Skeletal muscle satellite cell (primary cell): ENCODE data around the gene LHFPL6.
"Not testable (repeated sequence)": the region's sequence is repeated elsewhere in the genome, so short reads cannot be mapped to it uniquely, and the experiment has no call there.

Source experiments
- H3K27me3 ChIP-seq: 2 replicates; pipeline ENCODE4 v1.7.0; 2013; ENCODE audit warnings: low read length; ENCODE audit not compliant: control insufficient read depth, insufficient read depth
- H3K36me3 ChIP-seq: 2 replicates; pipeline ENCODE4 v1.7.0; 2013; ENCODE audit warnings: mild to moderate bottlenecking, control low read depth, low read length; ENCODE audit not compliant: insufficient read depth
- H3K4me1 ChIP-seq: 2 replicates; pipeline ENCODE4 v1.7.0; 2013; ENCODE audit warnings: low read length; ENCODE audit not compliant: control insufficient read depth, insufficient read depth
- H3K4me2 ChIP-seq: 2 replicates; pipeline ENCODE4 v1.7.0; 2013; ENCODE audit warnings: mild to moderate bottlenecking, low read length
- H3K4me3 ChIP-seq: 2 replicates; pipeline ENCODE4 v1.7.0; 2013; ENCODE audit warnings: low read length
- H3K9ac ChIP-seq: 2 replicates; pipeline ENCODE4 v1.7.0; 2013; ENCODE audit warnings: mild to moderate bottlenecking, low read depth, low read length, moderate library complexity
- H3K9me3 ChIP-seq: replicated peaks from 2 replicates; pipeline ENCODE4 v1.7.0; 2013; ENCODE audit warnings: mild to moderate bottlenecking, control low read depth, low read length

The LHFPL6 gene

DNA sequence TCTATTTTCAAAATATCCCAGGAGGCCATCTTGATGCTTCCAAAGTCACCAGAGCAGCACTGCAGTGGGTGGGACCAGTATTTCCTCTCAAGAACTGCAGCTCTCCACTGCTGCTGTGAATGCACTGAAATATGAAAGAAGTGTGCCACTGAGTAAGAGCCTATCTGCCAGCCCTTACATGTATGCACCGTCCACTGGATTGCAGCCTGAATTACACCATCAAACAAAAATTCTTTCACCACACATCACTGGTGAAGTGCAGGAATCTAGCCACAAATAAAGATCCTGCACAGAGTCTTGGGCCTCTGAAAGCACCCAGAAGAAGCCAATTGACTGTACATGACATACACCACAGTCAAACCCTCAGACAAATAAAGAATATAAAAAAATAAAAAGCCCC, 249.0 kb downstream of the LHFPL6 start:
- Histone ChIP-seq H3K36me3 (no peaks in the 10 kb centered on the region), H3K4me2 (no peak overlapping the region), H3K4me3 (no peak overlapping the region), H3K9ac (no peak overlapping the region), H3K4me1 (peaks cover 5% of the 10 kb centered on the region), H3K9me3 (no peaks in the 10 kb centered on the region), H3K27me3 (no peaks in the 10 kb centered on the region)

GRCh38 chr13:39350461-39350881, 252.5 kb downstream of the LHFPL6 start:
- Histone ChIP-seq H3K4me1 (peaks cover 5% of the 10 kb centered on the region), H3K4me3 (no peak overlapping the region), H3K4me2 (no peak overlapping the region), H3K9ac (no peak overlapping the region), H3K36me3 (no peaks in the 10 kb centered on the region), H3K9me3 (no peaks in the 10 kb centered on the region), H3K27me3 (no peaks in the 10 kb centered on the region)

DNA sequence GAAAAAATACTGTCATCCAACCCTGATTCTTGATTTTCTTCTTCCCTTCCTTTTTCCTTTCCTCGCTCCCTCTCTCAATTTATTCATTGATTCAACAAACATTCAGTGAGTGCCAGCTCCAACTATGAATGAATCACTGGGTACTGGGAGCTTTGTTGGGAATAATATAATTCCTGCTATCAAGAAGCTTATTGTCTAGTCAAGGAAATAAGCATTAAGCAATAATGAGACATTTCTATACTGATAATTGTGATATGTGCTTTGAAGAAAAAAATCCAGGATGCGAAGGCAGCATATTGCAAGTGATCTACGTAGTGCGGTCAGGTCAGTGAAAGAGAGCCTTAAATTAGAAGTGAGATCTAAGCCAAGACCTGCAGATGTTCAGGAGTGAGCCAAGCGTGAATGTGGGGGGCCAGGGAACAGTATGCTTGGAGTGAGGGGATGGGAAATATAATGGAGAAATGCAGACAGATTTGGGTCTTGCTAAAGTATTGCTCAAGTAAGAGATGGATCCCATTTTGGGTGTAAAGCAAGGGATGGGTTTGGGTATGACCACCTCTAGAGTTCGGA, 253.5 kb downstream of the LHFPL6 start:
- Histone ChIP-seq H3K4me1 (peaks cover 5% of the 10 kb centered on the region), H3K9ac (no peak overlapping the region), H3K9me3 (no peaks in the 10 kb centered on the region), H3K4me2 (no peak overlapping the region), H3K27me3 (no peaks in the 10 kb centered on the region), H3K4me3 (no peak overlapping the region), H3K36me3 (no peaks in the 10 kb centered on the region)

DNA sequence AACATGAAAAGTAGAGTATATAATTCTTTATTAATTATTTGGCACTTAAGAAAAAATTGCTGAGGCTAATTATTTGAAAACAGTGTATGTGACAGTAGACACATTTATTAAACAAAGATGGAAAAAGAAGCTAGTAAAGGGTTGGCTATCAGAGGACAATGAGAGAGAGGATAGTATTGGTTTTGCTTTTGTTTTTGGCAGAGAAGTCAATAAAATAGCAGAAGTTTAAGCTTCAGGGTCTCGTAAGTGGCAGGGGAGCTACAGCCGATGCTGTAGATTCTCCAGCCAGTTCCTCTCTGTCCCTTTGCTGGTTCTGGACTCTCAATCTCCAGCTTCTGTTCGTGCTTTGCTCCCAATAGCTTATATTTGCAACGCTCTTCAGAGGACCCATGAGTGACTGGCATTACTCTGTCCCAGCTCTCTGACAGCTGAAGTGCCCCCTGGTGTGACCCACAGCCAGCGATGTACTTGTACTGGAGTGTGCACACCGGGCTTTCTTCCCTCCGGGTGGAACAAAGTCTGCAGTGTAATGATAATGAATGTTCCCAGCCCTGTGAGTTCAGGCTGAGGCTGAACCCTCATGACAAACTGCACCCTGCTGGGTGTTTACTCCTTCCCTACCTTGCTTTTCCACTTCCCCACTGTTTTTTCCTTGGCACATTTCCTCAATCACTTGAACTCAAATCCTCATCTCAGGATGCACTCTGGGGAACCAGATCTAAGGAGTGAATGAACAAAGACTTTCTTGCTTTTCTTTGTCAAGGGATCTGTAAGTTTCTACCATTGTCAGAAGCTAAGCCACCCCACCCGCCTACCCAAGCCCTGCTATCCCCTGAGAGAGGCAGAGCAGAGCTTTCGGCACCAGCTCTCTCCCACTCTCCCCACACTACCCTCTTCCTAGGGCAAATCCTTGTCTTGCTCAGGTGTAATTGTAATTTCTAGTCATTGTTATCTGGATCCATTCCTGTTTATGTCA, 254.8 kb downstream of the LHFPL6 start:
- no peak overlapping the region for H3K4me3 ChIP-seq
- H3K9me3 ChIP-seq = no peaks in the 10 kb centered on the region
- H3K9ac ChIP-seq = no peak overlapping the region
- no peaks in the 10 kb centered on the region for H3K27me3 ChIP-seq
- H3K36me3 ChIP-seq = no peaks in the 10 kb centered on the region
- no peak overlapping the region for H3K4me2 ChIP-seq
- H3K4me1 ChIP-seq = peaks cover 5% of the 10 kb centered on the region

DNA sequence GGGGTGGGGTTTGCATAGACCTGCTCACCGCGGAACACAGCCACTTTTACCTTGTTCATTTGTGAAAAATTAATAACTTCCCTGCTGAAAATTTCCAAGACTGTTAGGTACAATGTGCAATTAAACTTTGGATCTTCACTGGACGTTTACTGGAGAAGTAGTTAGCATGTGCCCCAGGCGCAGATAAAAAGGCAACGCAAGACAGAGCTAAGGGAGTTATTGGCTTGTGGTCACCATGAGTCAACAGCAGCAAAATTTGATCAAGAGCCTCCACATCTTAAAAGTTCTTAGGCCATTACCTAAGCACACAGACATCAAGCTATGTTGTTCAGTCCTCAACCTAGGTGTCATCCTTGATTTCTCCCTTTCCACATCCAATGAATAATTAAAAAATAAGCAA, 257.0 kb downstream of the LHFPL6 start:
- Histone ChIP-seq H3K27me3 (no peaks in the 10 kb centered on the region), H3K36me3 (peaks cover 7% of the 10 kb centered on the region), H3K4me3 (no peak overlapping the region), H3K4me1 (peaks cover 5% of the 10 kb centered on the region), H3K9ac (no peak overlapping the region), H3K9me3 (no peaks in the 10 kb centered on the region), H3K4me2 (no peak overlapping the region)

GRCh38 chr13:39341251-39341650, 261.7 kb downstream of the LHFPL6 start:
- Histone ChIP-seq H3K9me3 (no peaks in the 10 kb centered on the region), H3K4me2 (no peak overlapping the region), H3K9ac (no peak overlapping the region), H3K4me1 (no peaks in the 10 kb centered on the region), H3K4me3 (no peak overlapping the region), H3K36me3 (peaks cover 7% of the 10 kb centered on the region), H3K27me3 (no peaks in the 10 kb centered on the region)

- not testable (repeated sequence) for H3K27me3 ChIP-seq, H3K9me3 ChIP-seq, H3K9ac ChIP-seq, H3K4me1 ChIP-seq, H3K36me3 ChIP-seq, H3K4me3 ChIP-seq, H3K4me2 ChIP-seq
Measured at GRCh38 chr13:39338114-39338513, 264.9 kb downstream of the LHFPL6 start.

DNA sequence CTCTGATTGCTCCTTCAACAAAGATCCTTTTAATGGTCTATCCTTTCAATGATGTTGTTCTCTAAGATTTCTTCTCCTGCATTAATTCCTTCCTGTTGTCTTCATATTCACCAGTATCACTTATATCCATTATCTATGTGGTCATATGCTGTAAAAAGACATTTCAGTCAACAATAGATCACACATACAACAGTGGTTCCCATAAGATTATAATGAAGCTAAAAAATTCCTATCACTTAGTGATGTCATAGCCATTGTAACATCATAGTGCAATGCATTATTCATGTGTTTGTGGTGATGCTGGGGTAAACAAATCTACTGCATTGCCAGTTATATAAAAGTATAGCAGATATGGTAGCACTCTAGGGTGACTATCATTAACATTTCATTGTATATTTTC, 266.1 kb downstream of the LHFPL6 start:
- no peak overlapping the region for H3K9ac ChIP-seq
- H3K36me3 ChIP-seq = peaks cover 7% of the 10 kb centered on the region
- no peak overlapping the region for H3K4me3 ChIP-seq
- H3K4me2 ChIP-seq = no peak overlapping the region
- no peaks in the 10 kb centered on the region for H3K4me1 ChIP-seq
- H3K27me3 ChIP-seq = no peaks in the 10 kb centered on the region
- H3K9me3 ChIP-seq = no peaks in the 10 kb centered on the region

DNA sequence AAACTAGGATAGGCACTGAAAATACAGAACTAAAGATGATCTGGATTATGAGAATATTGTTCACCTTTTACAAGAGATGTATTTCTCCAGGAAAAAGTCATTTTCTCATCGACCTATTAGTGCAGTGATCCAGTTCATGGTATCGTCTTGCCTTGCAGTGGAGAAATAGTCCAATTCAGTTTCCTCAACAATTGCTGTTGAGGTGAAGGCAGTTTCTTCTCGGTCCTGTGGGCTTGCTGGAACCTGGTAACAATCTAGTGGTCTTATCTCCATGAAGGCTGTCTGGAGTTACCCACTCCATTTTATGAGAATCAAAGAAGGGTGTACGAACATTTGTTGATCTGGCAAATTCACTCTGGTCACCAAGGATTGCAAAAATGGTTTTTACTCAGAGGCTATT, 266.8 kb downstream of the LHFPL6 start:
- no peaks in the 10 kb centered on the region for H3K27me3 ChIP-seq
- no peak overlapping the region for H3K4me3 ChIP-seq
- peaks cover under 1% of the 10 kb centered on the region for H3K36me3 ChIP-seq
- H3K9ac ChIP-seq = no peak overlapping the region
- H3K4me1 ChIP-seq = no peaks in the 10 kb centered on the region
- no peaks in the 10 kb centered on the region for H3K9me3 ChIP-seq
- no peak overlapping the region for H3K4me2 ChIP-seq

DNA sequence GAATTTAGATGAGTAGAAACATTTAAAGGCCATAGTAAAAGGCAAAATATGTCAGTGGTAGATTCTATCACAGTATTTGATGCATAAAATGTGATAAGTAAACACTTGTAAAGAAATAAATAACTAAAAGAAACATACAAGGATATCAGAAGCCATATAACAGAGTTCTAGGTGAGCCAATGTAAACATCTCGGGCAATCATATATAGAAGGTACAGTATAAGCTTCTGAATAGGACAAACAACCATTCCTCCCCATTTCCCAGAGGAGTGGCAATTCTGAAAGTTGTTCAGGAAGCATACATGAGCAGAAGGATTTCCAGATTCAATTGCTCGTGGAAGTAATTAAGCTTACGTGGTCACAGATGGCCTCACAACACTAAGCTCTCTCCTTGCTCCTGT, 267.3 kb downstream of the LHFPL6 start:
- Histone ChIP-seq H3K36me3 (no peaks in the 10 kb centered on the region), H3K9me3 (no peaks in the 10 kb centered on the region), H3K9ac (no peak overlapping the region), H3K4me1 (no peaks in the 10 kb centered on the region), H3K4me2 (no peak overlapping the region), H3K27me3 (no peaks in the 10 kb centered on the region), H3K4me3 (no peak overlapping the region)

DNA sequence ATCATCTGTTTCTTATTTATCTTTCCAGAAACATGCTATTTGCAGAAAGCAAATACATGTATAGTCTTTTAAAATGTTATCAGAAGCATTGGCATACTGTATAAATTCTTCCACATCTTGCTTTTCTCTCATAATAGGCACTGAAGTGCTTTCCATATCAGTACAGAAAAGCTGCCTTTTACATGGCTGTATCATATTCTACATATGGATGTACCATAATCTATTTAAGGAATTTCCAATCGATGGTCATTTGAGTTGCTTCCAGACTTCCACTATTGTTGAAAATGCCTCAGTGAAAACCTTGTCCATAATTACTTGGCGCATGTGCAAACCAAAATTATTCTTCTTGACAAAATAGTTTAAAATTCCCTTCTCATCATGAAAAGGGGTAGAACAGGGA, 272.5 kb downstream of the LHFPL6 start:
- Histone ChIP-seq H3K4me2 (no peak overlapping the region), H3K9me3 (no peaks in the 10 kb centered on the region), H3K36me3 (no peaks in the 10 kb centered on the region), H3K4me1 (no peaks in the 10 kb centered on the region), H3K4me3 (no peak overlapping the region), H3K9ac (no peak overlapping the region), H3K27me3 (no peaks in the 10 kb centered on the region)

GRCh38 chr13:39329182-39329639, 273.8 kb downstream of the LHFPL6 start:
- H3K36me3 ChIP-seq = no peaks in the 10 kb centered on the region
- no peaks in the 10 kb centered on the region for H3K27me3 ChIP-seq
- no peaks in the 10 kb centered on the region for H3K9me3 ChIP-seq
- H3K9ac ChIP-seq = no peak overlapping the region
- H3K4me2 ChIP-seq = no peak overlapping the region
- H3K4me3 ChIP-seq = no peak overlapping the region
- H3K4me1 ChIP-seq = no peaks in the 10 kb centered on the region
